HFF-Myc (cell line): ENCODE measurements around the gene CGGBP1.
A peak's percentile ranks its signal among the peaks of the same experiment; 100 is the strongest.

ENCODE experiments used
- DNase-seq: peaks from one replicate; pipeline ENCODE4 v3.0.0-alpha.2; 2011; ENCODE audit warnings: low read depth; ENCODE audit errors: extremely low read depth
- H3K4me3 ChIP-seq: replicated peaks from 2 replicates; pipeline ENCODE4 v1.5.1; 2011; ENCODE audit warnings: low read depth, mild to moderate bottlenecking, control low read depth, low read length
- TF ChIP-seq, protein P1 (sequence below): IDR thresholded peaks from 2 replicates; pipeline ENCODE4 v1.5.1; 2012; ENCODE audit warnings: mild to moderate bottlenecking, low read depth, low read length, control low read depth; ENCODE audit errors: missing control alignments

The CGGBP1 gene

GRCh38 chr3:88040529-88040928 lies 18.3 kb downstream of the CGGBP1 start:
- TF ChIP-seq, protein P1, sequence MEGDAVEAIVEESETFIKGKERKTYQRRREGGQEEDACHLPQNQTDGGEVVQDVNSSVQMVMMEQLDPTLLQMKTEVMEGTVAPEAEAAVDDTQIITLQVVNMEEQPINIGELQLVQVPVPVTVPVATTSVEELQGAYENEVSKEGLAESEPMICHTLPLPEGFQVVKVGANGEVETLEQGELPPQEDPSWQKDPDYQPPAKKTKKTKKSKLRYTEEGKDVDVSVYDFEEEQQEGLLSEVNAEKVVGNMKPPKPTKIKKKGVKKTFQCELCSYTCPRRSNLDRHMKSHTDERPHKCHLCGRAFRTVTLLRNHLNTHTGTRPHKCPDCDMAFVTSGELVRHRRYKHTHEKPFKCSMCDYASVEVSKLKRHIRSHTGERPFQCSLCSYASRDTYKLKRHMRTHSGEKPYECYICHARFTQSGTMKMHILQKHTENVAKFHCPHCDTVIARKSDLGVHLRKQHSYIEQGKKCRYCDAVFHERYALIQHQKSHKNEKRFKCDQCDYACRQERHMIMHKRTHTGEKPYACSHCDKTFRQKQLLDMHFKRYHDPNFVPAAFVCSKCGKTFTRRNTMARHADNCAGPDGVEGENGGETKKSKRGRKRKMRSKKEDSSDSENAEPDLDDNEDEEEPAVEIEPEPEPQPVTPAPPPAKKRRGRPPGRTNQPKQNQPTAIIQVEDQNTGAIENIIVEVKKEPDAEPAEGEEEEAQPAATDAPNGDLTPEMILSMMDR = no peak
- no peak overlapping the region for H3K4me3 ChIP-seq
- no peak for DNase-seq

DNA sequence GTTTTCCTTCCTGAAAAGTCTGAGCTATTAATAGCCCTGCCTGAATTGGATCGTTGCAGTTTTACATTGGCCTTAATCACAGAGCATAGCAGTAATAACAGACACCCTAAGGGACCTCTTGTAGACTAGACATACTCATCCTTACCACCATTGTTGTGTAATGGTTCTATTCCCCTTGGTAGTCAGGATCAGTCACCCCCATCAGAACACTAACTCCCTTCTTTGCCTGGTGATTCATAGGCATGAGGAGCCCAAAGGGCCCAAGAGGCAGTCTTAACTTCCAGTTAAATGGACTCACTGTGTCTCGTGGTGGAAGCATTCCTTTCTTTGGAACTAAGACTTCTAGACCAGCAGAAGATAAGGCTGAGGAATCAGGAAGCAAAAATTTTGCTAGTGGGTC lies 20.2 kb downstream of the CGGBP1 start:
- no peak for DNase-seq
- TF ChIP-seq, protein P1 = no peak
- H3K4me3 ChIP-seq = no peak overlapping the region

GRCh38 chr3:88036221-88036620 lies 22.6 kb downstream of the CGGBP1 start:
- TF ChIP-seq, protein P1 = no peak
- H3K4me3 ChIP-seq = no peak overlapping the region
- no peak for DNase-seq

DNA sequence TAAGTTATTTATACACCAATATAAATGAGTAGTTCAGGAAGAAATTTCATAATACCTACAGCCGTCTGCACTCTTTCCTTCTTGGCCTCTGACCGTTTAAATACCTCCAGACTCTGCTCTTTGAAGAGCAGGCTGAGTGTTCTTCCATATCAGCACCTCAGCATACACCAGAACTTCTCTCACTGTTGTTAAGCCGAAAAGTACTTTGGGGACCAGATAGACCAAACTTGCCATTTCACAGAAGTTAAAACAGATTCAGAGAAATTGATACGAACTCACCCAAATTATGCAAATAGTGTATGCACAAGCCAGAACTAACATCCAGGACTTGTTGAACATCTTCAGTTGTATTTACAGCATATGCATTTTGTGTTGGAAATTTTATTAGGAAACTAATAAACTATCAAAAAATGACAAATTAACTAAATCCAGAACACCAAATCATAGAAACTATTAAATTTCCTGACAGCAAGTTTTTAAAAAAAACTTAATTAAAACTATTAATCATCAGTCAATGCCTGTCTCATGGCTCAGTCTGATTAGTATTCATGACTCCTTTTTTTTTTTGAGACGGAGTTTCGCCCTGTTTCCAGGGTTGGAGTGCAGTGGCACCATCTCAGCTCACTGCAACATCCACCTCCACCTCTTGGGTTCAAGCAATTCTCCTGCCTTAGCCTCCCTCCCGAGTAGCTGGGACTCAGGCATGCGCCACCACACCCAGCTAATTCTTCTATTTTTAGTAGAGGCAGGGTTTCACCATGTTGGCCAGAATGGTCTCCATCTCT lies 24.1 kb downstream of the CGGBP1 start:
- TF ChIP-seq, protein P1 = no peak
- DNase-seq = no peak
- no peak overlapping the region for H3K4me3 ChIP-seq

DNA sequence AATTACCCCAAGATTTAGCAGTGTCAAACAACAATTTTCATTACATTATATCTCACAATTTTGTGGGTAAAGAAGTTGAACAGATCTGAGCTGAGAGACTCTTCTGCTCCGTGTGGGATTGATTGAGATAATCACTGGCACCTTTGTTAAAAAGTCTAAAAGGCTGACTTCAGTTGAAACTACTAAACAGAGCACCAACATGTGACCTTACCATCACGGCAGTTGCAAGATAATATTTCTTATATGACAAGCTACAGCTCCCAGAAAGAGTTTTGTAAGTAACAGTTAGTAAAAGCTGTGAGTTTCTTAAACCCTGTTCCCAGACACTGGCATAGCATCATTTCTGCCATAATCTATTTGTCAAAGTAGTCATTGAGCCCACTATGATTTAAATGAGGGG lies 25.0 kb downstream of the CGGBP1 start:
- TF ChIP-seq, protein P1 = no peak
- H3K4me3 ChIP-seq = no peak overlapping the region

GRCh38 chr3:88033079-88033478 lies 25.7 kb downstream of the CGGBP1 start:
- no peak overlapping the region for H3K4me3 ChIP-seq
- no peak for DNase-seq
- TF ChIP-seq, protein P1 = no peak

More for the DNA sequence above, 25.0 kb downstream of the CGGBP1 start:
- no peak for DNase-seq

DNA sequence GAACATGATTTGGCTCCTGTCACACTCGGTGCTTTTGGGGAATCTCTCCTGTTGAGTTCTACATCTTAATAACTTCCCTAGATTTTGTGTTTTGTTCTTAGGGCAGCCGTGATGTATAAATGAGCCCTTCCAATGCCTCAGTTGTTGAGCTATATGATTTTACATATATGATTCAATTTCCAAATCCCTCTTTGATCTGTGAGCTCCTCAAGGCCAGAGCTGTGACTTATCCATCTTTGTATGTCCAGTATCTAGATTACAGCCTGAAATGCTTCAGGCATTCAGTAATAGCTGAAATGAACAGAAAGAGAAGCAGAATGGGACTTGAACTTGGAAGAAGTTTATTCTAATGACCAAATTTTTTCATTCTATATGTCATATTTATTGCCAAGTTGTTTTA lies 26.6 kb downstream of the CGGBP1 start:
- peak overlapping the region; percentile 19 for H3K4me3 ChIP-seq
- DNase-seq = no peak

More for the DNA sequence above, 26.6 kb downstream of the CGGBP1 start:
- TF ChIP-seq, protein P1 = no peak
